HG03442 (cell line): ENCODE data around the gene CEBPZ.

Experiments
- ATAC-seq: cut with Tn5 transposase; IDR thresholded peaks from one replicate; pipeline ENCODE4 v1.9.1; 2021; ENCODE audit warnings: mild to moderate bottlenecking, moderate library complexity; ENCODE audit not compliant: unreplicated experiment

Gene CEBPZ

GRCh38 chr2:37180640-37181039 is 50.8 kb downstream of the CEBPZ start:
- no peak for ATAC-seq

GRCh38 chr2:37180006-37180639 is 51.3 kb downstream of the CEBPZ start:
- no peak for ATAC-seq

GRCh38 chr2:37173741-37174140 is 57.7 kb downstream of the CEBPZ start:
- ATAC-seq = no peak

- no peak for ATAC-seq
Measured at GRCh38 chr2:37171624-37171950, 59.8 kb downstream of the CEBPZ start.

- ATAC-seq = peak; percentile 52
Measured at GRCh38 chr2:37168217-37168981, 63.0 kb downstream of the CEBPZ start.

GRCh38 chr2:37167636-37168180 is 63.7 kb downstream of the CEBPZ start:
- ATAC-seq = no peak

GRCh38 chr2:37164757-37165156 is 66.6 kb downstream of the CEBPZ start:
- no peak for ATAC-seq

GRCh38 chr2:37156857-37157714 is 74.3 kb downstream of the CEBPZ start, which contains the start of gene EIF2AK2:
Gene EIF2AK2, minus strand, starts transcription at chr2:37156980. Its CDS starts 9,174 bp downstream, at chr2:37147806.
- peak; percentile 86 for ATAC-seq

GRCh38 chr2:37156071-37156856 is 75.1 kb downstream of the CEBPZ start:
- ATAC-seq = no peak

- no peak for ATAC-seq
Measured at GRCh38 chr2:37154785-37155184, 76.6 kb downstream of the CEBPZ start.

- no peak for ATAC-seq
Measured at GRCh38 chr2:37153224-37153623, 78.2 kb downstream of the CEBPZ start.
